GM13976 (cell line): ENCODE results near the gene FABP2.
"Not testable (repeated sequence)": the region's sequence is repeated elsewhere in the genome, so short reads cannot be mapped to it uniquely, and the experiment has no call there.

Experiments used
- DNase-seq: peaks from one replicate; pipeline ENCODE4 v3.0.0; 2012; ENCODE audit warnings: low spot score
- CTCF ChIP-seq: IDR thresholded peaks from 2 replicates; pipeline ENCODE4 v1.5.1; 2012; ENCODE audit warnings: borderline replicate concordance, mild to moderate bottlenecking; ENCODE audit not compliant: insufficient read depth; ENCODE audit errors: extremely low read depth, missing control alignments, control extremely low read depth
- in situ Hi-C: fragments of 300-500 bp; cut with MboI; formaldehyde crosslinking; loops from one replicate; pipeline ENCODE4 v1.12.0; 2022; ENCODE audit warnings: low sequenced_read_pairs, mixed read lengths, inconsistent platforms; ENCODE audit not compliant: unreplicated experiment

FABP2 gene

GRCh38 chr4:119321921-119322687 lies at the start of gene FABP2:
Gene FABP2 (minus strand): TSS chr4:119322138. CDS start chr4:119322102, 36 bp downstream.
- no peak for DNase-seq
- no peak for TF ChIP-seq CTCF
- in situ Hi-C loops, result loop anchor here (25.0 kb wide), 1 partner anchor 465 kb away; no protein-coding TSS in a partner anchor

GRCh38 chr4:119370951-119371683 lies 49.2 kb upstream of the FABP2 start:
- in situ Hi-C loops, DNase-seq: not testable (repeated sequence)

- DNase-seq, result peak; percentile 5
- in situ Hi-C loops, result not testable (repeated sequence)
Measured at GRCh38 chr4:119370392-119370791, 48.5 kb upstream of the FABP2 start.

- in situ Hi-C loops, DNase-seq: not testable (repeated sequence)
Measured at GRCh38 chr4:119366802-119367201, 44.9 kb upstream of the FABP2 start.

GRCh38 chr4:119364203-119364602 lies 42.3 kb upstream of the FABP2 start:
- in situ Hi-C loops, DNase-seq: not testable (repeated sequence)

- in situ Hi-C loops, DNase-seq: not testable (repeated sequence)
Measured at GRCh38 chr4:119363372-119363771, 41.4 kb upstream of the FABP2 start.

- DNase-seq, in situ Hi-C loops: not testable (repeated sequence)
Measured at GRCh38 chr4:119362413-119362812, 40.5 kb upstream of the FABP2 start.

GRCh38 chr4:119359873-119360272 lies 37.9 kb upstream of the FABP2 start:
- in situ Hi-C loops, DNase-seq: not testable (repeated sequence)

GRCh38 chr4:119356796-119357195 lies 34.9 kb upstream of the FABP2 start:
- in situ Hi-C loops, DNase-seq: not testable (repeated sequence)

GRCh38 chr4:119356041-119356440 lies 34.1 kb upstream of the FABP2 start:
- DNase-seq, in situ Hi-C loops: not testable (repeated sequence)

GRCh38 chr4:119353364-119353763 lies 31.4 kb upstream of the FABP2 start:
- DNase-seq, result peak; percentile 1
- in situ Hi-C loops, result not testable (repeated sequence)

- DNase-seq, in situ Hi-C loops: not testable (repeated sequence)
Measured at GRCh38 chr4:119348169-119348568, 26.2 kb upstream of the FABP2 start.

- in situ Hi-C loops, DNase-seq: not testable (repeated sequence)
Measured at GRCh38 chr4:119343293-119343692, 21.4 kb upstream of the FABP2 start.

- in situ Hi-C loops, DNase-seq: not testable (repeated sequence)
Measured at GRCh38 chr4:119339895-119340294, 18.0 kb upstream of the FABP2 start.
